Mammary epithelial cell (primary cell): Measurements from ENCODE around the gene TRMT2A.

Source experiments
- EZH2 ChIP-seq: IDR thresholded peaks from 2 replicates; pipeline ENCODE4 v1.6.1; 2012; ENCODE audit warnings: low read length, inconsistent platforms, borderline replicate concordance
- TF ChIP-seq, protein P1 (sequence below), 2 donors: IDR thresholded peaks in 1 of 2; conservative IDR thresholded peaks in 1 of 2; 2 replicates each; pipeline ENCODE4 v1.5.1; 2011 to 2012; ENCODE audit warnings: inconsistent platforms in 2 of 2, low read length in 2 of 2, mild to moderate bottlenecking in 2 of 2, control low read depth in 1 of 2, low read depth in 1 of 2; ENCODE audit not compliant: insufficient read depth in 1 of 2; ENCODE audit errors: extremely low read depth in 1 of 2

DNA sequence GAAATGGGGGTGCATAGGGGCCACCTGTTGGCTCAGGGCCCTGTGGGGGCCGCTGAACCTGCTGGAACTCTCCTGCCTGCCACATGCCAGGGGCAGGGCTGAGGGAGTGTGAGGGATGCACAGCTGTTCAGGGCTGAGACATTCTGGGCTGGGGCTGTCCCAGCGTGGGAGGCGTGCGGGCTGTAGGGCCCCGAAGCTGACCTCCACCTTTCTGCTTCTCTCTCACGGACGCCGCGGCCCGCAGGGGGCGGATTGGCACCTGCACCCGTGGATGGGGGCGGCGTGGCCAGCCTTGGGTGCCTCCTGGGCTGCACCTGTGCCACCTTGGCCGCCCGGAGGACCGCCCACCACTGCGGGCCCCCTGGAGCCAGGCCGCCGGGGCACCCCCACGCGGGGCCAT lies 29.8 kb upstream of the TRMT2A start:
- TF ChIP-seq, protein P1, sequence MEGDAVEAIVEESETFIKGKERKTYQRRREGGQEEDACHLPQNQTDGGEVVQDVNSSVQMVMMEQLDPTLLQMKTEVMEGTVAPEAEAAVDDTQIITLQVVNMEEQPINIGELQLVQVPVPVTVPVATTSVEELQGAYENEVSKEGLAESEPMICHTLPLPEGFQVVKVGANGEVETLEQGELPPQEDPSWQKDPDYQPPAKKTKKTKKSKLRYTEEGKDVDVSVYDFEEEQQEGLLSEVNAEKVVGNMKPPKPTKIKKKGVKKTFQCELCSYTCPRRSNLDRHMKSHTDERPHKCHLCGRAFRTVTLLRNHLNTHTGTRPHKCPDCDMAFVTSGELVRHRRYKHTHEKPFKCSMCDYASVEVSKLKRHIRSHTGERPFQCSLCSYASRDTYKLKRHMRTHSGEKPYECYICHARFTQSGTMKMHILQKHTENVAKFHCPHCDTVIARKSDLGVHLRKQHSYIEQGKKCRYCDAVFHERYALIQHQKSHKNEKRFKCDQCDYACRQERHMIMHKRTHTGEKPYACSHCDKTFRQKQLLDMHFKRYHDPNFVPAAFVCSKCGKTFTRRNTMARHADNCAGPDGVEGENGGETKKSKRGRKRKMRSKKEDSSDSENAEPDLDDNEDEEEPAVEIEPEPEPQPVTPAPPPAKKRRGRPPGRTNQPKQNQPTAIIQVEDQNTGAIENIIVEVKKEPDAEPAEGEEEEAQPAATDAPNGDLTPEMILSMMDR (conservative IDR thresholded peaks at IDR 0.05 in 1 of 2, IDR thresholded peaks at IDR 0.05 in 1 of 2; ENCODE audit: extremely low read depth in 1 of 2, insufficient read depth in 1 of 2, low read depth in 1 of 2, low read length in 2 of 2) = no peak
- no peak for TF ChIP-seq EZH2
